ENCODE data around the gene MAP3K4.
"Not testable (repeated sequence)": the region's sequence is repeated elsewhere in the genome, so short reads cannot be mapped to it uniquely, and the experiment has no call there.

The MAP3K4 gene

DNA sequence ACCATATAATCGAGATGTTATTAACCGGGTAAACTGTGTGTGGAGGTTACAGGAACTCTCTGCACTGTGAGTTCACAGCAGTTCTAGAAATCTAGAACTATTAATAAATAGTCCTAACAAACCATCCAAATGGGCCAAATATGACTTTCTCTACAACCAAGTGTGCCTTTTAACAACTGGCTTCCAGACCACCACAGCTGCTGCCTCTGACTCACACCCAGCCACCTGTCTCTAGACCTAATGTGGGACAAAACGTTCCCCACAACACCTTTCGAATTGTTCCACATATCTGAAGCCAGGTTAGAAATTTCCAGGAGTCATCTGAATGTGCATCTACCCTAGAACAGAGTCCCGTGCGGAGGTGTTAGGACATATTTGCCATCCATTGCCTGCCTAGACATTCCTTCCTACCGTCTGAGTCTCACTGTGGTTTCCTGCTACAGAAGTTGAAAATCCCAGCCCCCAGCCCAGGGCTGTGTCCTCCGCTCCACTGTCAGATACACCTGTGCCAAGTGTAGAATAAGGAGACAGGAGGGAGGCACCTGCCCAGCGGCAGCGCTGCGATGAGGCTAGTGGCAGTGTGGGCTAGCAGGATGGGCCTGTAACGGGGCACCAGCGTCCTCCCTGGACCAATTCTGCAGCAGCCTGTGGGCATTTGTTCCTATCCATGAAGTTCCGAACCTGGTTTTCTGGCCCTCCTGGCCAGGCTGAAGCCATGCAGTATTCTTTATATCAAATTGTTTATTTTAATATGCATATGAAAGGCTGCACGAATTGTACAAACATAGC is 28.5 kb upstream of the MAP3K4 start:
- Mint-ChIP-seq H3K4me3 (no peak overlapping the region), H3K9me3 (no peaks in the 10 kb centered on the region), H3K4me1 (ENCODE audit: low read depth in 2 of 2) (no peaks in the 10 kb centered on the region), H3K27me3 (peaks cover 33 to 35% of the 10 kb centered on the region in 2 donors), H3K27ac (no peak overlapping the region), H3K36me3 (ENCODE audit: insufficient read depth) (no peaks in the 10 kb centered on the region)
- ATAC-seq (replicated peaks) (no peak), DNase-seq (no peak)

DNA sequence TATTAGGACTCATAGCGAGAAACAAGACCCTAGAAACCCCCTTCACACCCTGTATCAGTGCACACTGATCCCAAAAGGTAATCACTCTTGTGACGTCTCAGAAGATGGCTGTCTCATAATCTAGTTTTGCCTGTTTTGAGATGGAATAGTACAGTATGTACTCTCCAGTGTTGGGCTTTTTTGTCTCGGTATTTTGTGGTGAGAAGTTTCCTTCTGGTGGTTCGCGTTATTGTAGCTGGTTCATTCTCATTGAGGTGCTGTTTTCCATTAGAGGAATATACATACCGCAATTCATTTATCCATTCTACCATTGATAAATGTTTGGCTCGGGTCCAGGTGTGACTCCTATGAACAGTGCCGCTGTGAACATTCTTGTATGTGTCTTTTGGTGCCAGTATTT is 27.9 kb upstream of the MAP3K4 start:
- Mint-ChIP-seq H3K36me3 (ENCODE audit: insufficient read depth) (no peaks in the 10 kb centered on the region), H3K27me3 (peaks cover 33 to 35% of the 10 kb centered on the region in 2 donors), H3K9me3 (no peaks in the 10 kb centered on the region), H3K27ac (no peak overlapping the region), H3K4me3 (no peak overlapping the region), H3K4me1 (ENCODE audit: low read depth in 2 of 2) (no peaks in the 10 kb centered on the region)
- ATAC-seq (replicated peaks) = no peak
- DNase-seq = no peak

DNA sequence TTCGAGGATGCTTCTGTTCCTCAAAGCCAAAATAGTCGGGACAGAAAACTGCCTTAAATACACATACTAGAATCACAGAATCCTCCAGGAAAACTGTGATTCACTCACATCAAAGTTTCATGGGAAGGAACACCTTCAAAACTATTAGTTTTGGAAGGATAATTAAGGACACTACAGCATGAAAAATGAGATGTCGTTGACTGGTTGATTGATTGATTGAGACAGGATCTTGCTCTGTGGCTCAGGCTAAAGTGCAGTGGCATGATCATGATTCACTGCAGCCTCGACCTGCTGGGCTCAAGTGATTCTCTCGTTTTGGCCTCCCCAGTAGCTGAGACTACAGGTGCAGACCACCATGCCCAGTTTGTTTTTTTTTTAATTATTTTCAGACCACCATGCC is 25.7 kb upstream of the MAP3K4 start:
- Mint-ChIP-seq H3K9me3 (no peaks in the 10 kb centered on the region), H3K27ac (no peak overlapping the region), H3K27me3 (peaks cover 35 to 41% of the 10 kb centered on the region in 2 donors), H3K4me3 (no peak overlapping the region), H3K4me1 (ENCODE audit: low read depth in 2 of 2) (no peaks in the 10 kb centered on the region), H3K36me3 (ENCODE audit: insufficient read depth) (no peaks in the 10 kb centered on the region)
- DNase-seq (no peak), ATAC-seq (replicated peaks) (no peak)

DNA sequence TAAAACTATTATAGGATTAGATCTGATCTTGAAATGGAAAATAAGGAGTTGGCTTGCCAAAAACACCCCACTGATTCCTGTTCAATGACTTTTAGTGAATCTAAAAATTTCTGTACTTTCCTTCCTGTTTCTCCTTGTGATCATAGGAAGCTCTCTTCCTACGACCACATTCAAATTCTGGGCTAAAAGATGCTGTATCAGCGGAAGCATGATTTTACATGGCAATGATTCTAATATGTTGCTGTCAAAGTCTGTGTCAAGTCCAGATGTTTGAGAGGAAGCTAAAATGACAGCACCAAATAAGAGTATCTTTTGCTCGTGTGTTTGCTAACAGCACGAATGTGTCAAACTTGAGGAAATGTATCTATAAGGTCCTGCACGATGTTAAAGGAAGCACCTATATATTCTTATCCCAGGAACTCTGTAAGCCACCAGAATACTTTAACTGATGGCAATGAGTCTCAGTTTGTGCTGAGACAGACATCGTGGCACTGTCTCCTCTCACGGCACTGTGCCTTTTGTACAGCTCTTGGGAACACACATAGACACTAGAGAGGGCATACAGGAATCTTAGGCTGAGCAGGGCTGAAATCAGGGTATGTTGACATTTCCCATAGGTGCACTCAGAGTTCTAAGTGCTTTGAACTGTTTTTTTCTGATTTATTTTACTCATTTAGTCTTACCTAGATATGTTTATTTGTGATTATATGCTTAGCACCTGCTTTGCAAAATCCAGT is 24.9 kb upstream of the MAP3K4 start:
- Mint-ChIP-seq H3K27ac (no peak overlapping the region), H3K9me3 (no peaks in the 10 kb centered on the region), H3K27me3 (peaks cover 33 to 45% of the 10 kb centered on the region in 2 donors), H3K4me1 (ENCODE audit: low read depth in 2 of 2) (no peaks in the 10 kb centered on the region), H3K4me3 (no peak overlapping the region), H3K36me3 (ENCODE audit: insufficient read depth) (no peaks in the 10 kb centered on the region)
- DNase-seq (no peak), ATAC-seq (replicated peaks) (no peak)

DNA sequence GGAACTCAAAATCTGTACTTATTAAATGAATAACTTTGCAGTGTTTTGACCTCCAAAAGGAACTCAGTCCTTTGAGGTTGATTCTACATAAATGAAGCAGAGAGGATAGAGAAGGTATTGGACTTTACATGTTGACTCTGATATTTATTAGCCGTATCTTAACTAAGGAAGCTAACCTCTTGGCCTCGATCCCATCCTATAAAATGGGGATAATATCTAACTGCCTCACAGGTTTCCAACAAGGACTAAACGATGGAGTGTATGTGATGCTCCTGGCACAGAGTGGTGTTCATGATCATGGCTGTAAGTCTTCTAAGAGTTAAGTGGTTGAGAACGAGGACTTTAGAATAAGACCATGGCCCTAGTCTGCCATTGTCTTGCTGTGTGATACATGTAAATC is 24.2 kb upstream of the MAP3K4 start:
- DNase-seq (no peak), ATAC-seq (replicated peaks) (no peak)
- Mint-ChIP-seq H3K4me3 (no peak overlapping the region), H3K36me3 (ENCODE audit: insufficient read depth) (no peaks in the 10 kb centered on the region), H3K27me3 (peaks cover 33 to 44% of the 10 kb centered on the region in 2 donors), H3K27ac (no peak overlapping the region), H3K9me3 (no peaks in the 10 kb centered on the region), H3K4me1 (ENCODE audit: low read depth in 2 of 2) (no peaks in the 10 kb centered on the region)

DNA sequence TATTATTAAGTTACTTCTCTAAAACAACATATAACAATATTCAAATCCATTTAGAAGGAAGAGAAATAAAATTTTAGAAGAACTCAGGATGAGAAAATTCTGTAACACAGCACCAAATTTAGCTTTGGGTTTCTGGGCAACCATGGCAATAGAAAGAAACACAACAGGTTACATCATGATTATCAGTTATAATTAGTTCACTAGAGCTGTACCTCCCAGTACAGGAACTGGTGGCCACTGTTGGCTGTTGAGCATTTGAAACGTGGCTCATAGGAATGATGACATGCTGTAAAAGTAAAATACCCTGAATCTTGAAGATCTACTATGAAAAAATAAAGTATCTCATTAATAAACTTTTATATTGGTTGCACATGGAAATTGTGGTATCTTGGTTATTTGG is 23.7 kb upstream of the MAP3K4 start:
- Mint-ChIP-seq H3K27ac (no peak overlapping the region), H3K9me3 (no peaks in the 10 kb centered on the region), H3K4me1 (ENCODE audit: low read depth in 2 of 2) (no peaks in the 10 kb centered on the region), H3K4me3 (no peak overlapping the region), H3K36me3 (ENCODE audit: insufficient read depth) (no peaks in the 10 kb centered on the region), H3K27me3 (peaks cover 34 to 44% of the 10 kb centered on the region in 2 donors)
- ATAC-seq (replicated peaks) (no peak), DNase-seq (no peak)

DNA sequence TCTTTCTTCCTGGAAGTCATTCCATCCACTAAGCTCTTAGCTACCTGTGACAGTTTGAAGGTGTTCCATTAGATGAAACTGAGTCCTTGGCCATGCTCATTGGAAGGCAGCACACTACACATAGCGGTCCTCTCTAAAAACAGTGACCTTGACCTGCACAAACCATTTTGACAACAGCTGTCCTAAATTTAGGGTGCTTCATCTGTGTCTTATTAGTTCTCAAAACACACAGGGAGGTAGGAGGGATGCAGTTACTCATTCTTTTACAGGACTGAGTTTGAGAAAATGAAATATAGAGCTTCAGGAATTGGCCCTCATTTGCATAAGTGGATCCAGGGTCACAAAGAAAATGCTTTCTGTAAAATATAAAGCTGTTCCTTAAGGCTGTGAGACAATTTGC is 20.4 kb upstream of the MAP3K4 start:
- peaks cover 34 to 47% of the 10 kb centered on the region in 2 donors for H3K27me3 Mint-ChIP-seq
- no peaks in the 10 kb centered on the region for H3K36me3 Mint-ChIP-seq (ENCODE audit: insufficient read depth)
- no peak for ATAC-seq (replicated peaks)
- H3K4me3 Mint-ChIP-seq = no peak overlapping the region
- no peak for DNase-seq
- no peaks in the 10 kb centered on the region for H3K9me3 Mint-ChIP-seq
- no peaks in the 10 kb centered on the region for H3K4me1 Mint-ChIP-seq (ENCODE audit: low read depth in 2 of 2)
- H3K27ac Mint-ChIP-seq = no peak overlapping the region

DNA sequence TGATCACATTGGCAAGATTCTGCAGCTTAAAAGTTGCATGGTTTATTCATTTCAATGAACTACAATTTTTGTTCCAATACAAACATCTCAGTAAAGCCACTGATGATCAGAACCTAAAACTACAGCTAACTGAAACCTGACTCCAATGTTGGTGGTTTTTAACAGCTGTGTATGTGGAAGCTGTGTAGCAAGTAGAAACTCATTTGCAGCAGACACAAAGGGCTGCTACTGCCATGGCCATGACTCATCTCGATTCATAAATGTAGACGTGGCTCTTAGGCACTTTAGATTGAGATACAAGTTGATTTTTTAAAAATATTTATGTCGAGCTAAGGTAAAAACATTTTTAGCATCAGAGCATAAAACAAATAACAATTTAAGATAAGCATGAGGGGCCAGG is 19.5 kb upstream of the MAP3K4 start:
- DNase-seq (no peak), ATAC-seq (replicated peaks) (no peak)
- H3K9me3 Mint-ChIP-seq = no peaks in the 10 kb centered on the region
- no peaks in the 10 kb centered on the region for H3K36me3 Mint-ChIP-seq (ENCODE audit: insufficient read depth)
- H3K4me3 Mint-ChIP-seq = no peak overlapping the region
- H3K4me1 Mint-ChIP-seq (ENCODE audit: low read depth in 2 of 2) = no peaks in the 10 kb centered on the region
- H3K27me3 Mint-ChIP-seq = peaks cover 36 to 47% of the 10 kb centered on the region in 2 donors
- no peak overlapping the region for H3K27ac Mint-ChIP-seq

DNA sequence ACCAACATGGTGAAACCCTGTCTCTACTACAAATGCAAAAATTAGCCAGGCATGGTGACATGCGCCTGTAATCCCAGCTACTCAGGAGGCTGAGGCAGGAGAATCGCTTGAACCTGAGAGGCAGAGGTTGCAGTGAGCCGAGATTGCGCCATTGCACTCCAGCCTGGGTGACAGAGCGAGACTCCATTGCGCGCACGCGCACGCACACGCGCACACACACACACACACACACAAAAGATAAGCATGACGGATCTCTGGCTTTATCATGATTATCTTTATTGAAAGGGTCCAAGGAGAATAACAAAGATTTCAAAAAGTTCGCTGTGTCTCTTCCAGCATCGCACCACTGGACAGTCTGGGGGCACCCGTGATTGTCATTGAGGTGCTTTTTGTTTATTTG is 19.0 kb upstream of the MAP3K4 start:
- not testable (repeated sequence) for H3K36me3 Mint-ChIP-seq (ENCODE audit: insufficient read depth); H3K9me3 Mint-ChIP-seq

DNA sequence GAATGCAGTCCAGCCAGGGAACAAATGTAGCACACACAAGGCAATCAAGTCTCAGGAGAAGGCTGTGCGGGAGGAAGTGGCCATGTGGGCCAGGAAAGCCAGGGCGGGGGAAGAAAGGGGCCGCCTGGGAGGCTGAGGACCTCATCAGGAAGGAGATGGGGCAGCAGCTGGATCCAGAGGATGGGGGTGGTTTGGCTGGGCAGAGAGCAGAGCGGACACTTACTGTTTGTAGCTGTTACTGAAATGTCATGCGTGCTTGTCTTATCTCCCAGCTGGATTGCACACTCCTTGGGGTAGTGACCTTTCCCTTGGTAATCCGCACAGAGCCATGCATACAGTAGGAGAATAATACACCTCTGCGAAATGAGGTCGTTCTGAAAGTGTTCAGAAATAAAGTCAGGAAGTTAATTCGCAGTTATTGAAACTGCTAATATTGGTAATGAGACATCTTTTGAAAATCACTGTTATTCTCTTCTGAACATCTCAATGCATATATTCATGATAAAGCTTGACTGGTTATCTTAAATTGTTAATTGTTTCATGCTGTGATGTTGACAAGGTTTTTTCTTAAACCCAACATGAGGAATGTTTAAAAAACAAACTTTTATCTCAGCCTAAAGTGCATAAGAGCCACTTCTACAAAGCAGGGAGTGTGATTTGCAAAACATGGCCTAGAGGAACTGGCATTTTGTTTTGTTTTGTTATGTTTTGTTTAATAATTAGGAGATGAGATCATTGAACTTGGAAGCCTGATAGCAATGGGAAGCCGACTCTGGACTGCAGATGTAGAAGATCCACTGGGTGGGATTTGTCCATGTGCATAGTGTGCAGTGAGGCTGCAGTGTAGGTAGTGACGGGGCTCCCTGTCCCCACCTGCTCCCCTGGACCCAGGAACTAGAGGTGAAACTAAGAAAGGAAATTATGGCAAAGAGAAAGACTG is 18.0 kb upstream of the MAP3K4 start:
- Mint-ChIP-seq H3K36me3 (ENCODE audit: insufficient read depth) (peaks cover 2% of the 10 kb centered on the region), H3K4me1 (ENCODE audit: low read depth in 2 of 2) (no peaks in the 10 kb centered on the region), H3K9me3 (no peaks in the 10 kb centered on the region), H3K4me3 (no peak overlapping the region), H3K27ac (no peak overlapping the region), H3K27me3 (peaks cover 44 to 55% of the 10 kb centered on the region in 2 donors)
- ATAC-seq (replicated peaks) (no peak), DNase-seq (no peak)

More for the DNA sequence above, 19.0 kb upstream of the MAP3K4 start:
- not testable (repeated sequence) for H3K4me3 Mint-ChIP-seq; H3K4me1 Mint-ChIP-seq (ENCODE audit: low read depth in 2 of 2); ATAC-seq (replicated peaks); H3K27ac Mint-ChIP-seq; DNase-seq
- peaks cover 36 to 47% of the 10 kb centered on the region in 2 donors for H3K27me3 Mint-ChIP-seq

DNA sequence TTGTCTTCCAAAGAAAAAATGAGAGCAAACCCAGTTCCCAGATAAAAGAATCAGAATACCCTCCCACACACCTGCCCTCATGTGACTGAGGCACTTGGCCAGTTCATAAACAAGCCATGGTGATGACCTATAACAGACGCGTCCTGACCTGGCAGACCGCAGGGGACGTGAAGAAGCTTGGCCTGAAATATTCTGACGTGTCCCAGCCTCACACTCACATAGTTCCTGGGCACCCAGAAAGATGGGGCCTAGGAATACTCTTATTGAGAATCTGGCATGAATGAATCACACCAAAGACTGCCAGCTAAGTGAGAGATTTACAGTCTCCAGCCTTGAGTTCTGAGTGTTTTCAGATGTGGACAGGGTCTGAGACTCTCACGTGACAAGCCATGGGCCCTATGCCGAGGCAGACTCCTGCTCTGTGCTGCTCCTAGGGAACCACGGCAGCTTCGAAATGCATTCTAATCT is 17.2 kb upstream of the MAP3K4 start:
- Mint-ChIP-seq H3K4me1 (ENCODE audit: low read depth in 2 of 2) (no peaks in the 10 kb centered on the region), H3K27me3 (peaks cover 45 to 57% of the 10 kb centered on the region in 2 donors), H3K27ac (no peak overlapping the region), H3K4me3 (no peak overlapping the region), H3K36me3 (ENCODE audit: insufficient read depth) (peaks cover 5% of the 10 kb centered on the region), H3K9me3 (no peaks in the 10 kb centered on the region)
- no peak for ATAC-seq (replicated peaks)
- no peak for DNase-seq

DNA sequence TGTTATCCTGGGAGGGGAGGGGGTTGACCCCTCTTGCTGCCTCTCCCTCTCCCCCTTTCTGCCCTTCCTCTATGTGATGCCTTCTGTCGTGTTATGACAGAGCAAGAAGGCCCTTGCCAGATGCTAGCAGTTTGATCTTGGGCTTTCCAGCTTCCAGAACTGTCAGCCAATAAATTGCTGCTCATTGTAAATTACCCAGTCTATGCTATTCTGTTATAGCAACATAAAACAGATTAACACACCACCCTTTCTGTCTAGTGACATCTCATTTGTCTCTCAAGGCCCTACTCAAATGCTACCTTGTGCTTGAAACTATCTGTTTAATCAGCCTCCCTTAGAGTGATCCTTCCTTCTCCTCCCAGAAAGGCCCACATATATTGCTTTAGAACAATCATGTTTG is 16.4 kb upstream of the MAP3K4 start:
- no peak overlapping the region for H3K4me3 Mint-ChIP-seq
- no peaks in the 10 kb centered on the region for H3K9me3 Mint-ChIP-seq
- ATAC-seq (replicated peaks) = no peak
- no peak for DNase-seq
- H3K36me3 Mint-ChIP-seq (ENCODE audit: insufficient read depth) = peaks cover 5% of the 10 kb centered on the region
- no peak overlapping the region for H3K27ac Mint-ChIP-seq
- H3K27me3 Mint-ChIP-seq = peaks cover 39 to 50% of the 10 kb centered on the region in 2 donors
- H3K4me1 Mint-ChIP-seq (ENCODE audit: low read depth in 2 of 2) = no peaks in the 10 kb centered on the region

DNA sequence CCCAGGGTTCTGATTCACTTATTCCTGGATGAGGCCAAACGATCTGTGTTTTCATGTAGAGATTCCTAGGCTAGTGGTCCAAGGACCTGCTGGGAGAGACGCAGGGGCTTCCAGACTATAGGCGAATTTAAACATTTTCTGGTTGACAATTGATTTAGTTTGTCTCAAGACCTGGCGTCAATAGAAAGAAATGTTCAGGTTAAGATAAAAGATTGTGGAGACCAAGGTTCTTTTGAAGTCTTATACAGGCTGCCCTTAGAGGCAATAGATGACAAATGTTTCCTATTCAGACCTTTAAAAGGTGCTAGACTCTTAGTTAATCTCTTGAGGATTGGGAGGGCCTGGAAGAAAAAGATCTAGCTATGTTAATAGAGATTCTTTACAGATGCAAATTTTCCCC is 15.6 kb upstream of the MAP3K4 start:
- H3K27ac Mint-ChIP-seq; H3K36me3 Mint-ChIP-seq (ENCODE audit: insufficient read depth); H3K4me1 Mint-ChIP-seq (ENCODE audit: low read depth in 2 of 2); DNase-seq; H3K9me3 Mint-ChIP-seq; H3K4me3 Mint-ChIP-seq; ATAC-seq (replicated peaks): not testable (repeated sequence)
- peaks cover 31 to 44% of the 10 kb centered on the region in 2 donors for H3K27me3 Mint-ChIP-seq

Data from effector memory CD8-positive, alpha-beta T cell (primary cell).